Measurements from ENCODE around the gene IRX1.

The IRX1 gene

GRCh38 chr5:3595006-3595961, at the start of gene IRX1:
Gene IRX1, plus strand, starts transcription at chr5:3595832. Its CDS starts 274 bp downstream, at chr5:3596106.
- H3K4me3 ChIP-seq (ENCODE audit: low read depth, low read length), result no peak within 1 kb of the TSS
- DNase-seq (ENCODE audit: low read depth), result no peak
- no peak for TF ChIP-seq CTCF (conservative IDR thresholded peaks at IDR 0.05; ENCODE audit: low read depth, low read length)

GRCh38 chr5:3546028-3546427, 49.6 kb upstream of the IRX1 start:
- no peak for DNase-seq (ENCODE audit: low read depth)
- no peak overlapping the region for H3K4me3 ChIP-seq (ENCODE audit: low read depth, low read length)
- no peak for TF ChIP-seq CTCF (conservative IDR thresholded peaks at IDR 0.05; ENCODE audit: low read depth, low read length)

- TF ChIP-seq CTCF (conservative IDR thresholded peaks at IDR 0.05; ENCODE audit: low read depth, low read length), result no peak
- H3K4me3 ChIP-seq (ENCODE audit: low read depth, low read length), result no peak overlapping the region
- no peak for DNase-seq (ENCODE audit: low read depth)
These were observed 31.5 kb upstream of the IRX1 start for GRCh38 chr5:3564116-3564515.

- TF ChIP-seq CTCF (conservative IDR thresholded peaks at IDR 0.05; ENCODE audit: low read depth, low read length), result no peak
- H3K4me3 ChIP-seq (ENCODE audit: low read depth, low read length), result no peak overlapping the region
- no peak for DNase-seq (ENCODE audit: low read depth)
These were observed 30.7 kb upstream of the IRX1 start for GRCh38 chr5:3564827-3565518.

- TF ChIP-seq CTCF (conservative IDR thresholded peaks at IDR 0.05; ENCODE audit: low read depth, low read length), result no peak
- no peak overlapping the region for H3K4me3 ChIP-seq (ENCODE audit: low read depth, low read length)
- DNase-seq (ENCODE audit: low read depth), result no peak
These were observed 10.7 kb upstream of the IRX1 start for GRCh38 chr5:3584724-3585531.

- H3K4me3 ChIP-seq (ENCODE audit: low read depth, low read length), result no peak overlapping the region
- TF ChIP-seq CTCF (conservative IDR thresholded peaks at IDR 0.05; ENCODE audit: low read depth, low read length), result no peak
- no peak for DNase-seq (ENCODE audit: low read depth)
These were observed 5.3 kb upstream of the IRX1 start for GRCh38 chr5:3590161-3590966.
